SU-DHL-6 (cell line): ENCODE results near the gene FRMD3.

Experiments
- H2AFZ ChIP-seq: fragments of 200-600 bp; sonication (generic); 2 replicates; pipeline ENCODE4 v1.6.1; 2014; ENCODE audit warnings: low read depth, mild to moderate bottlenecking, moderate library complexity, mixed read lengths, antibody characterized with exemption, low read length; ENCODE audit not compliant: severe bottlenecking
- H3F3A ChIP-seq: fragments of 200-600 bp; shearing (Covaris generic); 2 replicates; pipeline ENCODE4 v1.6.0; 2016; ENCODE audit warnings: antibody characterized with exemption, mild to moderate bottlenecking; ENCODE audit not compliant: insufficient read depth
- H3K27ac ChIP-seq: fragments of 200-600 bp; sonication (generic); 2 replicates; pipeline ENCODE4 v1.5.1; 2016; ENCODE audit warnings: low read depth, mild to moderate bottlenecking, low read length, moderate library complexity, mixed read lengths
- H3K27me3 ChIP-seq: fragments of 200-600 bp; sonication (generic), shearing (Covaris generic); 2 replicates; pipeline ENCODE4 v1.6.0; 2014; ENCODE audit warnings: mild to moderate bottlenecking, low read length
- H3K36me3 ChIP-seq: fragments of 200-600 bp; sonication (generic); 2 replicates; pipeline ENCODE4 v1.6.1; 2014; ENCODE audit warnings: mild to moderate bottlenecking, low read length, mixed read lengths
- H3K4me2 ChIP-seq: fragments of 300-600, 200-600 bp; shearing (Covaris generic), sonication (generic); 2 replicates; pipeline ENCODE4 v1.6.0; 2014; ENCODE audit warnings: low read length, low read depth, mild to moderate bottlenecking; ENCODE audit not compliant: poor library complexity, severe bottlenecking
- H3K4me3 ChIP-seq: fragments of 200-600 bp; sonication (generic); 2 replicates; pipeline ENCODE4 v1.5.1; 2014; ENCODE audit warnings: antibody characterized with exemption, low read length, mild to moderate bottlenecking, mixed read lengths; ENCODE audit not compliant: insufficient read depth, poor library complexity, severe bottlenecking
- H3K79me2 ChIP-seq: fragments of 200-600 bp; sonication (generic); 2 replicates; pipeline ENCODE4 v1.6.1; 2014; ENCODE audit warnings: mild to moderate bottlenecking, low read length, moderate library complexity; ENCODE audit not compliant: insufficient read depth
- H3K9ac ChIP-seq: fragments of 200-600 bp; sonication (generic); 2 replicates; pipeline ENCODE4 v1.7.0; 2014; ENCODE audit warnings: mild to moderate bottlenecking, low read length
- H3K9me2 ChIP-seq: fragments of 200-600 bp; sonication (generic); replicated peaks from 2 replicates; pipeline ENCODE4 v1.6.1; 2014; ENCODE audit warnings: low read length; ENCODE audit not compliant: insufficient read depth
- H3K9me3 ChIP-seq: fragments of 200-600 bp; sonication (generic); 2 replicates; pipeline ENCODE4 v1.6.1; 2014; ENCODE audit warnings: low read length, mixed read lengths; ENCODE audit not compliant: insufficient read depth
- H4K20me1 ChIP-seq: fragments of 200-600 bp; sonication (generic); 2 replicates; pipeline ENCODE4 v1.6.1; 2014; ENCODE audit warnings: low read depth, mild to moderate bottlenecking, antibody characterized with exemption, low read length, moderate library complexity, mixed read lengths
- EZH2phosphoT487 ChIP-seq: fragments of 200-600 bp; sonication (generic), shearing (Covaris generic); conservative IDR thresholded peaks from 2 replicates; pipeline ENCODE4 v1.6.1; 2018; ENCODE audit warnings: mild to moderate bottlenecking, antibody characterized with exemption, low read length, moderate library complexity, mixed read lengths
- TF ChIP-seq, protein P1 (sequence below): fragments of 200-600 bp; sonication (generic); IDR thresholded peaks from one replicate; pipeline ENCODE4 v1.5.1; 2017; ENCODE audit warnings: antibody characterized with exemption, mild to moderate bottlenecking, low read length, moderate library complexity; ENCODE audit not compliant: insufficient read depth, poor library complexity, severe bottlenecking

FRMD3 gene

DNA sequence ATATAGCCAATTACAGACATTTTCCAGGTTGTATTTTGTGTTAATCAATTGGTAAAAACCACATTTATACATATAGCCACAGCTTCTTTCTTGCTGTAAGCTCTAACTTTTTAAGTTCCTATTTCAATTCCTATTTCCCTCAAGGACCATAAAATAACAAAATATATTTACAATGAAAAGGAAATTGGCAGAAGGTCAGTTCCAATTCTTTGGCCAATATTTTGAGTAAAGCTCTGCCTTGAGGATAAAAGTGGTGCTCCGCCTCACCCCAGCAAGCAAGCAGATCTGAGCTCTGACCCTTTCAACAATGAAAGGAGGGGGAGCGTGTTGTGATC lies 271.9 kb downstream of the FRMD3 start:
- H4K20me1 ChIP-seq, result no peaks in the 10 kb centered on the region
- H3K9me2 ChIP-seq, result no peaks in the 10 kb centered on the region
- H3K27ac ChIP-seq, result no peak overlapping the region
- no peaks in the 10 kb centered on the region for H3K9me3 ChIP-seq
- H3F3A ChIP-seq, result no peaks in the 10 kb centered on the region
- no peak overlapping the region for H3K4me3 ChIP-seq
- no peaks in the 10 kb centered on the region for H3K79me2 ChIP-seq
- no peak overlapping the region for H3K4me2 ChIP-seq
- 0 out of 2 replicates have a peak, but pooled peaks cover 3% of the 10 kb centered on the region for H3K27me3 ChIP-seq
- TF ChIP-seq, protein P1, sequence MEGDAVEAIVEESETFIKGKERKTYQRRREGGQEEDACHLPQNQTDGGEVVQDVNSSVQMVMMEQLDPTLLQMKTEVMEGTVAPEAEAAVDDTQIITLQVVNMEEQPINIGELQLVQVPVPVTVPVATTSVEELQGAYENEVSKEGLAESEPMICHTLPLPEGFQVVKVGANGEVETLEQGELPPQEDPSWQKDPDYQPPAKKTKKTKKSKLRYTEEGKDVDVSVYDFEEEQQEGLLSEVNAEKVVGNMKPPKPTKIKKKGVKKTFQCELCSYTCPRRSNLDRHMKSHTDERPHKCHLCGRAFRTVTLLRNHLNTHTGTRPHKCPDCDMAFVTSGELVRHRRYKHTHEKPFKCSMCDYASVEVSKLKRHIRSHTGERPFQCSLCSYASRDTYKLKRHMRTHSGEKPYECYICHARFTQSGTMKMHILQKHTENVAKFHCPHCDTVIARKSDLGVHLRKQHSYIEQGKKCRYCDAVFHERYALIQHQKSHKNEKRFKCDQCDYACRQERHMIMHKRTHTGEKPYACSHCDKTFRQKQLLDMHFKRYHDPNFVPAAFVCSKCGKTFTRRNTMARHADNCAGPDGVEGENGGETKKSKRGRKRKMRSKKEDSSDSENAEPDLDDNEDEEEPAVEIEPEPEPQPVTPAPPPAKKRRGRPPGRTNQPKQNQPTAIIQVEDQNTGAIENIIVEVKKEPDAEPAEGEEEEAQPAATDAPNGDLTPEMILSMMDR, result no peak
- no peak for TF ChIP-seq EZH2phosphoT487
- no peak overlapping the region for H2AFZ ChIP-seq
- no peak overlapping the region for H3K9ac ChIP-seq
- H3K36me3 ChIP-seq, result no peaks in the 10 kb centered on the region

DNA sequence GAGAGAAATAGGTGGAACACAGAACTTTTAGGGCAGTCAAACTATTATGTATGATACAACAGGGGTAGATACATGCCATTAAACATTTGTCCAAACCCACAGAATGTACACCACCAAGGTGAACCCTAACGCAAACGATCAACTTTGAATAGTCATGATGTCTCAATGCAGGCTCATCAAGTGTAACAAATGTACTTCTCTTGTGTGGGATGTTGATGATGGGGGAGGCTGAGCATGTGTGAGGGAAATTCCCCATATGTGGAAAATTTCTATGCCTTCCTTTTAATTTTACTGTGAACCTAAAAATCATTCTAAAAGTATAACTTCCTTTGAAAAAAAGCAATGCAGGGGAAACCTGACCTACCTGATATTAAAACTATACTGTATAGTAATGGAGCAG lies 273.9 kb downstream of the FRMD3 start:
- Histone ChIP-seq H3K36me3 (no peaks in the 10 kb centered on the region), H3K27me3 (0 out of 2 replicates have a peak, but pooled peaks cover 3% of the 10 kb centered on the region), H4K20me1 (no peaks in the 10 kb centered on the region), H3K4me3 (no peak overlapping the region), H3K4me2 (no peak overlapping the region), H3K9me2 (no peaks in the 10 kb centered on the region), H3K79me2 (no peaks in the 10 kb centered on the region), H3F3A (no peaks in the 10 kb centered on the region), H3K9me3 (no peaks in the 10 kb centered on the region), H3K27ac (no peak overlapping the region), H3K9ac (no peak overlapping the region), H2AFZ (no peak overlapping the region)
- TF ChIP-seq, protein P1, result no peak
- TF ChIP-seq EZH2phosphoT487, result no peak

DNA sequence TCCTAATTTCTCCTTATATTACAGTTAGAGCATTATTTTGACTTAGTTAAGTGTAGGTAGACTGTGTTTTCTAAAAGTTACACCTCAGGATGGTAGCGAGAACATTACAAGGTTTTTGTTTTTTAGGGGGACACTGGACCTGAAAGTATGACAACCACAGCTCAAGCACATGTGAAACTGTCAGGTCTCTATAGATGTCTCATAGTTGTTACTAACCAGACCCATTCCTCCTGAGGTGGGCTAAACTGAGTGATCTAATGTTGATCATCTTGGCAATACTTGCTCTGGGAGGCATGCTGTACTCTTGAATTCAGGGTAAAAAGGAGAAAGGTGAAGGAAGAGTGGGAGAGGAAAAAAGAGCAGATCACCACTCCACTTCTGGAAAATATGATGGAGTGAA lies 278.6 kb downstream of the FRMD3 start:
- Histone ChIP-seq H3K27me3 (0 out of 2 replicates have a peak, but pooled peaks cover 3% of the 10 kb centered on the region), H3K9ac (no peak overlapping the region), H2AFZ (no peak overlapping the region), H3K4me2 (no peak overlapping the region), H3K9me3 (no peaks in the 10 kb centered on the region), H3K9me2 (no peaks in the 10 kb centered on the region), H3K79me2 (no peaks in the 10 kb centered on the region), H4K20me1 (no peaks in the 10 kb centered on the region), H3K36me3 (no peaks in the 10 kb centered on the region), H3F3A (no peaks in the 10 kb centered on the region), H3K27ac (no peak overlapping the region), H3K4me3 (no peak overlapping the region)
- TF ChIP-seq, protein P1, result no peak
- no peak for TF ChIP-seq EZH2phosphoT487
